ENCODE measurements around the gene HDAC4.

HDAC4 gene

DNA sequence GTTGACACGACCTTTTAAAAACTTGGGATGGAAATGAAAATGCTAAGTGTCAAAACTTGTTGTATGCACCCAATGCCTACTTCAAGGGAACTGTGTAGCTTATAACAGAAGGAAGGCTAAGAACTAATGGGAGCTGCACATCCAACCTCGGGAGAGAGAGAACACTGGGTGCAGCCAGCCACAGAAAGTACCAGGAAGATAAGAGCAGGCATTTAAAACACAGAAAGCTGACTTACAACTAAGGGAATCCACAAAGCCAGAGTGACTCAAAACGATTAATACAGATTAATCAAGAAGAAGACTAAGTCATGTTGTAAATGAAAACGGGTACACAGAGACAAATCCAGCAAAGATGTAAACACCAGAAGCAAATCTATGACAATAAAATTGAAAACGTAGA is 113.4 kb downstream of the HDAC4 start:
- Histone ChIP-seq H3K27me3 (ENCODE audit: insufficient read depth, insufficient read length) (no peaks in the 10 kb centered on the region), H3K9me3 (ENCODE audit: insufficient read depth, low read length) (no peaks in the 10 kb centered on the region), H3K36me3 (ENCODE audit: insufficient read depth, insufficient read length, low read length) (no peaks in the 10 kb centered on the region), H3K9ac (ENCODE audit: insufficient read length, low read depth) (no peak overlapping the region), H3K4me1 (ENCODE audit: insufficient read depth, insufficient read length) (peaks cover 26% of the 10 kb centered on the region), H3K4me3 (ENCODE audit: insufficient read length, low read depth) (no peak overlapping the region)
- no peak for TF ChIP-seq YY1 (IDR thresholded peaks at IDR 0.05; ENCODE audit: insufficient read depth, insufficient read length)
- DNase-seq (ENCODE audit: low read depth, low spot score) = no peak

DNA sequence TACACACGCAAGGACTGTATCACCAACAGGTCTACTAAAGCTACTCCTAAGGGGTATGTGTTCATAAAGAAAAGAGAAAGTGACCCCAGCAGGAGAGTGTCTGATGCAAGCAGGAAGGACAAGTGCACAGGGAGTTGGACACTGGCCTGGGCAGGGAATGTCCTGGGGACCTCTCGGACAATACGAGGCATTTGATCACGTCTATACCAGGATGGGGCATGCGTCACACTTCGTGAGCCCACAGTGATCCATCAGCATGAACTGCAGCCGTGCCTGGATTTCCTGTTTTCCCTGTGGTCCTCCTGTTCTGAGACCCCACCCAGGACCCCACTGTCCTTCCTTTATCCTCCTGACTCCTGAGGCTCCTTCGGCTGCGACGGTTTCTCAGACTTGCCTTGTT is 113.9 kb downstream of the HDAC4 start:
- H3K27me3 ChIP-seq (ENCODE audit: insufficient read depth, insufficient read length) = no peaks in the 10 kb centered on the region
- TF ChIP-seq SUZ12 (IDR thresholded peaks at IDR 0.05; ENCODE audit: extremely low read depth, insufficient read depth, insufficient read length) = no peak
- DNase-seq (ENCODE audit: low read depth, low spot score) = no peak
- H3K9me3 ChIP-seq (ENCODE audit: insufficient read depth, low read length) = no peaks in the 10 kb centered on the region
- peaks cover 20% of the 10 kb centered on the region for H3K4me1 ChIP-seq (ENCODE audit: insufficient read depth, insufficient read length)
- H3K9ac ChIP-seq (ENCODE audit: insufficient read length, low read depth) = no peak overlapping the region
- H3K4me3 ChIP-seq (ENCODE audit: insufficient read length, low read depth) = no peak overlapping the region
- H3K36me3 ChIP-seq (ENCODE audit: insufficient read depth, insufficient read length, low read length) = no peaks in the 10 kb centered on the region

- DNase-seq (ENCODE audit: low read depth, low spot score) = no peak
- Histone ChIP-seq H3K36me3 (ENCODE audit: insufficient read depth, insufficient read length, low read length) (no peaks in the 10 kb centered on the region), H3K27me3 (ENCODE audit: insufficient read depth, insufficient read length) (no peaks in the 10 kb centered on the region), H3K9me3 (ENCODE audit: insufficient read depth, low read length) (no peaks in the 10 kb centered on the region), H3K4me3 (ENCODE audit: insufficient read length, low read depth) (no peak overlapping the region), H3K4me1 (ENCODE audit: insufficient read depth, insufficient read length) (peaks cover 14% of the 10 kb centered on the region), H3K9ac (ENCODE audit: insufficient read length, low read depth) (no peak overlapping the region)
- TF ChIP-seq ZNF274 (IDR thresholded peaks at IDR 0.05; ENCODE audit: low read depth, low read length) (no peak), SUZ12 (IDR thresholded peaks at IDR 0.05; ENCODE audit: extremely low read depth, insufficient read depth, insufficient read length) (no peak), YY1 (IDR thresholded peaks at IDR 0.05; ENCODE audit: insufficient read depth, insufficient read length) (no peak)
Measured at GRCh38 chr2:239285932-239286230, 114.9 kb downstream of the HDAC4 start.

- H3K4me1 ChIP-seq (ENCODE audit: insufficient read depth, insufficient read length) = peaks cover 10% of the 10 kb centered on the region
- no peaks in the 10 kb centered on the region for H3K9me3 ChIP-seq (ENCODE audit: insufficient read depth, low read length)
- no peak for DNase-seq (ENCODE audit: low read depth, low spot score)
- no peak overlapping the region for H3K9ac ChIP-seq (ENCODE audit: insufficient read length, low read depth)
- TF ChIP-seq YY1 (IDR thresholded peaks at IDR 0.05; ENCODE audit: insufficient read depth, insufficient read length) (no peak), SUZ12 (IDR thresholded peaks at IDR 0.05; ENCODE audit: extremely low read depth, insufficient read depth, insufficient read length) (no peak), ZNF274 (IDR thresholded peaks at IDR 0.05; ENCODE audit: low read depth, low read length) (no peak)
- no peak overlapping the region for H3K4me3 ChIP-seq (ENCODE audit: insufficient read length, low read depth)
- no peaks in the 10 kb centered on the region for H3K27me3 ChIP-seq (ENCODE audit: insufficient read depth, insufficient read length)
- no peaks in the 10 kb centered on the region for H3K36me3 ChIP-seq (ENCODE audit: insufficient read depth, insufficient read length, low read length)
Measured at GRCh38 chr2:239285071-239285931, 115.5 kb downstream of the HDAC4 start.

GRCh38 chr2:239283961-239284795 is 116.6 kb downstream of the HDAC4 start:
- Histone ChIP-seq H3K9ac (ENCODE audit: insufficient read length, low read depth) (no peak overlapping the region), H3K36me3 (ENCODE audit: insufficient read depth, insufficient read length, low read length) (no peaks in the 10 kb centered on the region), H3K9me3 (ENCODE audit: insufficient read depth, low read length) (no peaks in the 10 kb centered on the region), H3K27me3 (ENCODE audit: insufficient read depth, insufficient read length) (no peaks in the 10 kb centered on the region), H3K4me1 (ENCODE audit: insufficient read depth, insufficient read length) (peaks cover 15% of the 10 kb centered on the region), H3K4me3 (ENCODE audit: insufficient read length, low read depth) (no peak overlapping the region)
- TF ChIP-seq YY1 (IDR thresholded peaks at IDR 0.05; ENCODE audit: insufficient read depth, insufficient read length) = no peak
- no peak for TF ChIP-seq ZNF274 (IDR thresholded peaks at IDR 0.05; ENCODE audit: low read depth, low read length)
- no peak for TF ChIP-seq SUZ12 (IDR thresholded peaks at IDR 0.05; ENCODE audit: extremely low read depth, insufficient read depth, insufficient read length)
- no peak for DNase-seq (ENCODE audit: low read depth, low spot score)

DNA sequence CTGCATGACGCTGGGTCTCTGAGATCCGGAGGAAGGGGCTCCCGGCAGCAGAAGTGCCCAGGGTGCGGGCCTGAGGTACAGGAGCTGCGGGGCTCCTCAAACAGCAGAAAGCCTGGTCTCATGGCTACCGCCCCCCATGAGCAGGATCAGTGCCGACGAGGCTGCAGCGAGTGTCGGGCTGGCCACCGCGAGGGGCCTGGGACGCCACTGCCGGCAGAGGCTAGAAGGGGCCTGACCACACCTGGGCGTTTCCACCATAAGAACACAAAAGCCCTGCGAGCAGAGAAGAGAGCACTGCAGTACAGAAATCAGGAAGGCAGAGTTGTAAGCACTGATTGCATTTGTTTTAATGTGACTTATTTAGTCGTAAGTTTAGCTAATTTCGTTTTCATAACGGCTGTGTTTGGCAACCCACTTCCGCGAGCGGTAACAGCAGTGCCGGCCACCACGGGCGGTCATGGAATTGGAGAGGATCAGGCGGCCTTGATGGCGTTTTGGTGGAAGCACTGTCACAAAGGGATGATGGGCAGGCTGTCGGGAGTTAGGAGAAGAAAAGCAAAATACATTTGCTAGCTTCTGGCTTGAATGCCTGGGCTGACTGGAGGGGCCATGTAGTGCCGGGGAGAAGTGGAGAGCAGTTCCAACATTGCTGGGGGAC is 117.4 kb downstream of the HDAC4 start:
- no peaks in the 10 kb centered on the region for H3K36me3 ChIP-seq (ENCODE audit: insufficient read depth, insufficient read length, low read length)
- H3K4me1 ChIP-seq (ENCODE audit: insufficient read depth, insufficient read length) = peaks cover 15% of the 10 kb centered on the region
- no peak overlapping the region for H3K4me3 ChIP-seq (ENCODE audit: insufficient read length, low read depth)
- H3K9ac ChIP-seq (ENCODE audit: insufficient read length, low read depth) = no peak overlapping the region
- DNase-seq (ENCODE audit: low read depth, low spot score) = no peak
- TF ChIP-seq YY1 (IDR thresholded peaks at IDR 0.05; ENCODE audit: insufficient read depth, insufficient read length) = no peak
- no peak for TF ChIP-seq SUZ12 (IDR thresholded peaks at IDR 0.05; ENCODE audit: extremely low read depth, insufficient read depth, insufficient read length)
- TF ChIP-seq ZNF274 (IDR thresholded peaks at IDR 0.05; ENCODE audit: low read depth, low read length) = no peak
- no peaks in the 10 kb centered on the region for H3K27me3 ChIP-seq (ENCODE audit: insufficient read depth, insufficient read length)
- no peaks in the 10 kb centered on the region for H3K9me3 ChIP-seq (ENCODE audit: insufficient read depth, low read length)
